ENCODE data around the gene MAEL. TPM values are rescaled to one million over a fixed set of nuclear protein-coding genes. Genes with fewer than 3 reads are reported as not detected.
A peak's percentile ranks its signal among the peaks of the same experiment; 100 is the strongest.

MAEL gene
- 10 to 100 TPM in 1 of 2 donors, under 1 TPM in 1; 0.32 to 32.7 TPM for total RNA-seq

DNA sequence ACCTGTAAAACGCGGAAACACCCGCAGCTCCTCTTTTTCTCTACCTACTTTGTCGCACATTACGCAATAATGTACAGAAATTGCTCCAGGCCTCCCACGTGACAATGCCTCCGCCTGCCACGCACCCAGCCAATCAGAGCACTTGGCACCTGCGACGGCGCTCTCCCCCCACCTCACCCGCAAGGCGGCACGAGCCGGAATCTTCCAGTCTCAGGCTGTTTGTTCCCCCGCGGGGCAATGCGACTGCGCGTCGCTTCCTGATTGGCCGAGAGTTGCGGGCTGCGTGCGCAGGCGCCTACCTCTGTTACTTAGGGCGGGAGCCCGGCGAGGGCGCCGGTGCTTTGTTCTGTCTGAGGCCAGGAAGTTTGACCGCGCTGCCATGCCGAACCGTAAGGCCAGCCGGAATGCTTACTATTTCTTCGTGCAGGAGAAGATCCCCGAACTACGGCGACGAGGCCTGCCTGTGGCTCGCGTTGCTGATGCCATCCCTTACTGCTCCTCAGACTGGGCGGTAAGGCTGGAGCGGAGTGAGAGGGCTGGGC is at the start of gene MAEL:
MAEL (plus strand) TSS at position 307 of the 542 bp plus-strand sequence; CDS start at position 380, 73 bp downstream.
- Histone ChIP-seq H3K9me3 (no peaks in the 10 kb centered on the region), H3K4me3 (no peak within 1 kb of the TSS), H3K4me1 (replicated peaks) (no peaks in the 10 kb centered on the region), H3K27me3 (replicated peaks; ENCODE audit: insufficient read depth) (no peaks in the 10 kb centered on the region), H3K36me3 (no peaks in the 10 kb centered on the region), H3K27ac (no peak within 1 kb of the TSS)
- no peak for DNase-seq (ENCODE audit: low spot score)
- TF ChIP-seq POLR2A (IDR thresholded peaks at IDR 0.05) (no peak), POLR2AphosphoS5 (IDR thresholded peaks at IDR 0.05) (no peak)
- TF ChIP-seq, protein P1, sequence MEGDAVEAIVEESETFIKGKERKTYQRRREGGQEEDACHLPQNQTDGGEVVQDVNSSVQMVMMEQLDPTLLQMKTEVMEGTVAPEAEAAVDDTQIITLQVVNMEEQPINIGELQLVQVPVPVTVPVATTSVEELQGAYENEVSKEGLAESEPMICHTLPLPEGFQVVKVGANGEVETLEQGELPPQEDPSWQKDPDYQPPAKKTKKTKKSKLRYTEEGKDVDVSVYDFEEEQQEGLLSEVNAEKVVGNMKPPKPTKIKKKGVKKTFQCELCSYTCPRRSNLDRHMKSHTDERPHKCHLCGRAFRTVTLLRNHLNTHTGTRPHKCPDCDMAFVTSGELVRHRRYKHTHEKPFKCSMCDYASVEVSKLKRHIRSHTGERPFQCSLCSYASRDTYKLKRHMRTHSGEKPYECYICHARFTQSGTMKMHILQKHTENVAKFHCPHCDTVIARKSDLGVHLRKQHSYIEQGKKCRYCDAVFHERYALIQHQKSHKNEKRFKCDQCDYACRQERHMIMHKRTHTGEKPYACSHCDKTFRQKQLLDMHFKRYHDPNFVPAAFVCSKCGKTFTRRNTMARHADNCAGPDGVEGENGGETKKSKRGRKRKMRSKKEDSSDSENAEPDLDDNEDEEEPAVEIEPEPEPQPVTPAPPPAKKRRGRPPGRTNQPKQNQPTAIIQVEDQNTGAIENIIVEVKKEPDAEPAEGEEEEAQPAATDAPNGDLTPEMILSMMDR (IDR thresholded peaks at IDR 0.05): no peak
- intact Hi-C loops (cut with DNase I): no loop called here
- WGBS: 93% methylated on average over 42 of the region's 45 CpGs

GRCh38 chr1:166939741-166940375 is 49.2 kb upstream of the MAEL start:
- Histone ChIP-seq H3K4me1 (replicated peaks) (no peaks in the 10 kb centered on the region), H3K9me3 (no peaks in the 10 kb centered on the region), H3K36me3 (no peaks in the 10 kb centered on the region), H3K27ac (no peak overlapping the region), H3K4me3 (no peak overlapping the region), H3K27me3 (replicated peaks; ENCODE audit: insufficient read depth) (no peaks in the 10 kb centered on the region)
- WGBS: 94% methylated on average over 5 of the region's 5 CpGs
- intact Hi-C loops (cut with DNase I): no loop called here
- TF ChIP-seq POLR2A (IDR thresholded peaks at IDR 0.05): no peak
- TF ChIP-seq, protein P1 (IDR thresholded peaks at IDR 0.05): no peak
- no peak for TF ChIP-seq POLR2AphosphoS5 (IDR thresholded peaks at IDR 0.05)
- DNase-seq (ENCODE audit: low spot score): no peak

DNA sequence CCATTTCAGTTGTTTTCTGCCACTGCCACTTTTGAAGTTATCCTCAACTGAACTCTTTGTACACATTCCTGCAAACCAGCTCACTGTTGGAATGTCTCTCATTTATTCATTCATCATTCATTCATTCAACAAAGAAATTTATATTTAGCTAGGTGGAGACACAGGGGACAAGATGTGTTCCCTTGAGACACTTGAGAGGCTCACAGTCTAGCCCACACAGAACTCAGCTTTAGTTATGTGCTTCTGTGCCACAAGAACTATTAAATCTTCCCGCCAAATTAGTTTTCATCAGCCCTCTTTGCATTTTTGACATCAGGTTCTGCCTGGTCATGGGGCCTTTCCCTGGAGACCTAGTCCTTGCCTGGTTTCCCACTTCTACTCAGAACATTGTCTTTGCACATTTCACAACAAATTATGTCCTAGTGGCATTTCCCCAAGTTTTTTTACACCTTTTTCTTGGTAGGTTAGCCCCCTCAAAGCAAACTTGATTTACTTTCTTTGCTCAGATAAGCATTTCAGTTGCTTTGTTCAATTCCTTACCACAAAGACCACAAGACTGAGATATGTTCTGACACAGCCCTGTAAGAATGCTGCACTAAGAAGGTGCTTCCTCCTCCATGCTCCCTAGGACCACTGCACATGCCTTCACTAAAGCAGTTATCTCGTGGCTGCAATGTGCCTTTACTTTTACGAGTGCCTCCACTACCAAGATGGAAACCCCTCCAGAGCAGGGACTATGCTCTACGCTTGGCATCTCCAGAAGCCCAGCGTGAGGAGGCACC is 44.7 kb upstream of the MAEL start:
- intact Hi-C loops (cut with DNase I): no loop called here
- no peaks in the 10 kb centered on the region for H3K36me3 ChIP-seq
- no peak for DNase-seq (ENCODE audit: low spot score)
- WGBS: 81% methylated on average over 5 of the region's 5 CpGs
- H3K27me3 ChIP-seq (replicated peaks; ENCODE audit: insufficient read depth): no peaks in the 10 kb centered on the region
- H3K4me3 ChIP-seq: no peak overlapping the region
- no peaks in the 10 kb centered on the region for H3K4me1 ChIP-seq (replicated peaks)
- no peak overlapping the region for H3K27ac ChIP-seq
- H3K9me3 ChIP-seq: no peaks in the 10 kb centered on the region
- TF ChIP-seq POLR2A (IDR thresholded peaks at IDR 0.05): no peak
- TF ChIP-seq, protein P1 (IDR thresholded peaks at IDR 0.05): no peak
- TF ChIP-seq POLR2AphosphoS5 (IDR thresholded peaks at IDR 0.05): no peak

DNA sequence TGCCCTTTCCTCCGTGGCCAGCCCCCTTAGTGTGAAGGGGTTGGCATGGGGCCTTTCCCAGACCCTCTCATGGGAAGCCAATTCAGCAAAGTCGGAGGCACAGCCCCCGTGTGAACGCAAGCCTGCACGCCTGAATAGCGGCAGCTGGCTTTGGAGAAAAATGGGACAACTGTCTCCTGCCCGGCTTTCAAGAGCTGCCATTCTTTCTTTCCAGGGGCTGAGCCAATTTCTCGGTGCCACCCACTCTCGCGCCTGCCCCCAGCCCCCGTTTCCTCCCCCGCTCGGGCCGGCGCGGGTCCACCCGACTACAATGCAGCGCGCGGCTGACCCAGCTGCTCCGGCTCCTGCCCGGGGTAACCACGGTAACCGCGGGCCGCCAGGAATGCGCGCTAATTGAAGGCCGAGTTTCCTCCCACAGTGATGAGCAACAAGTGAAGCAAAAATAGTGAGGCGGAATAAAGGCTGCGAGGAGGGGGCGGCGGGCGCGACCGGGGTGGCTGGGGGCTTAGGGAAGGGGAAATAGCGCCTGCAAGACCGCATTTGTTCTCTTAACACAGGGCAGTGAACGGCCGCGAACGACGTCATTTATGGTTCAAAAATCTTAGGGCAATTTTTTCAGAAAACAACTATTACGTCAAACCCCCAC is 41.6 kb upstream of the MAEL start:
- DNase-seq (ENCODE audit: low spot score): no peak
- intact Hi-C loops (cut with DNase I): no loop called here
- TF ChIP-seq POLR2AphosphoS5 (IDR thresholded peaks at IDR 0.05) (no peak), POLR2A (IDR thresholded peaks at IDR 0.05) (no peak)
- TF ChIP-seq, protein P1 (IDR thresholded peaks at IDR 0.05): no peak
- no peaks in the 10 kb centered on the region for H3K36me3 ChIP-seq
- H3K27ac ChIP-seq: no peak overlapping the region
- WGBS: 8% methylated on average over 41 of the region's 44 CpGs
- no peaks in the 10 kb centered on the region for H3K27me3 ChIP-seq (replicated peaks; ENCODE audit: insufficient read depth)
- H3K4me3 ChIP-seq: peak overlapping the region in 1 of 2 donors; percentile 0
- H3K4me1 ChIP-seq (replicated peaks): no peaks in the 10 kb centered on the region
- no peaks in the 10 kb centered on the region for H3K9me3 ChIP-seq

Data from prostate gland (tissue), 2 donors.